HG03457 (cell line): ENCODE data around the gene LRRC27.

Source experiments
- ATAC-seq: cut with Tn5 transposase; IDR thresholded peaks from one replicate; pipeline ENCODE4 v1.9.1; 2021; ENCODE audit warnings: moderate number of reproducible peaks; ENCODE audit not compliant: unreplicated experiment

The LRRC27 gene

DNA sequence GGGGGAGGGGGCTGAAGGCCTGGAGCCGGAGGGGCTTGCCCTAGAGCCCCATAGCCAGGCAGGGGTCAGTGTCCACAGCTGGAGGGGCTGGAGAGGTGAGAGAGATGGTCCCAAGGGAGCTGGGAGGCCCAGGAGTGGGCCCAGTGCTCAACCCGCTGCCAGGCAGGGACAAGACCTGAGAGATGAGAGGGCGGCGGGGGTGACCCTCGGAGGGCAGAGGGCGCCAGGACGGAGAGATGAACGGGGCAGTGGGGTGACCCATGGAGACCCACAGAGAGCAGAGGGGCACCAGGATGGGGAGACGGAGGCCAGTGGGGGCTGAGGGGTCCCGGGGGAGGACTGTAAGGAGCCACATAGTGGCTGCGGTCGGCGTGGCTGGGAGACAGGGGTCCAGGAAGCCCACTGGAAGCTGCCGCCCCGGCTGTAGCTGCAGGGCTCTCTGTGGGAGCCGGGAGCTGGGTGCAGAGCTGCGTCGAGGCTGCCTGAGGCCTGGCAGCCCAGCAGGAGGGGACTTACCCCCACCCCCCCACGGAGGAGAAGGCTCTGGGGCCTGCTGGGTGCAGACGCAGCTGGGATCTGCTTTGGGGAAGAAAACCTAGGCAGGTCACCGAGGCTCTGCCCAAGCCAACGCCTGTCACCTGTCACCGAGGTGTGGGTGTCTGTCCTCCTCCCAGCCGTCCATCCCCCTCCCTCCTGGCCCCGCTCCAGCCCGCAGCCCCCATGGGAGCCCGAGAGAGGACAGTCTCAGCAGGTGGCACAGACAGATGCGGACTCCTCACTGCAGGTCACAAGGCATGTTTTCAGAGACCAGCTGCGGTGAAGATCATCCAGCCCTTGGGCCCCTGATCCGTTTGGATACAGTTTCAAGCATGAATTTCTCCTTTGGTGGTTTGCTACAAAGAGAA is 90.1 kb downstream of the LRRC27 start:
- peak; percentile 41 for ATAC-seq

DNA sequence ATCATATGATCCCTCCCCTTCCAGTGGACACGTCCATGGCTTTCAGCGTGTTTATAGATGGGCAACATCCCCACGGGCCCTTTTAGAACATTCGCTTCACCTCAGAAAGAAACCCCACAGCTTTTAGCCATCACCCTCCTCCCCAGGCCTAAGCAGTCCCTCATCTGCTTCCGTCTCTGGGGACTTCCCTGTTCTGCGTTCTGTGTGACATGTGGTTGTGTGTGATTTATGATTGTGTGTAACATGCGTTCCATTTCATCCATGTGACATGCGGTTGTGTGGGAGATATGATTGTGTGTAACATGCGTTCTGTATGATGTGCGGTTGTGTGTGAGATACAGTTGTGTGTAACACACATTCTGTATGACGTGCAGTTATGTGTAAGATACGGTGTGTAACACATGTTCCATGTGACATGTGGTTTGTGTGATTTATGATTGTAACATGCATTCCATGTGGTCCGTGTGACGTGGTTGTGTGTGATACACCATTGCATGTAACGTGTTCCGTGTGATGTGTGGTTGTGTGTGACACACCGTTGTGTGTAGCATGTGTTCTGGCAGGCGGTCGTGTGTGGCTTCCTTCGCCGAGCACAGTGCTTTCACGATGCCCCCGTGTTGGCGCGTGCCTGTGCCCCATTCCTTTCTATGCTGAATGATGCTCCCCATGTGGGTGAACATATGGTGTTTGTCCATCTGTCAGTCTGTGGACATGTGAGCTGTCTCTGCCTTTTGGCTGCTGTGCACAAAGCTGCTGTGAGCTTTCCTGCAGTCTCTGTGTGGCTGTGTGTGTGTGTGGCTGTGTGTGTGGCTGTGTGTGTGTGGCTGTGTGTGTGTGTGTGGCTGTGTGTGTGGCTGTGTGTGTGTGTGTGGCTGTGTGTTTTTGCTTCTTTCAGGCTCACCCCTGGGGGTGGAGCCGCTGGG is 91.2 kb downstream of the LRRC27 start:
- ATAC-seq: no peak

DNA sequence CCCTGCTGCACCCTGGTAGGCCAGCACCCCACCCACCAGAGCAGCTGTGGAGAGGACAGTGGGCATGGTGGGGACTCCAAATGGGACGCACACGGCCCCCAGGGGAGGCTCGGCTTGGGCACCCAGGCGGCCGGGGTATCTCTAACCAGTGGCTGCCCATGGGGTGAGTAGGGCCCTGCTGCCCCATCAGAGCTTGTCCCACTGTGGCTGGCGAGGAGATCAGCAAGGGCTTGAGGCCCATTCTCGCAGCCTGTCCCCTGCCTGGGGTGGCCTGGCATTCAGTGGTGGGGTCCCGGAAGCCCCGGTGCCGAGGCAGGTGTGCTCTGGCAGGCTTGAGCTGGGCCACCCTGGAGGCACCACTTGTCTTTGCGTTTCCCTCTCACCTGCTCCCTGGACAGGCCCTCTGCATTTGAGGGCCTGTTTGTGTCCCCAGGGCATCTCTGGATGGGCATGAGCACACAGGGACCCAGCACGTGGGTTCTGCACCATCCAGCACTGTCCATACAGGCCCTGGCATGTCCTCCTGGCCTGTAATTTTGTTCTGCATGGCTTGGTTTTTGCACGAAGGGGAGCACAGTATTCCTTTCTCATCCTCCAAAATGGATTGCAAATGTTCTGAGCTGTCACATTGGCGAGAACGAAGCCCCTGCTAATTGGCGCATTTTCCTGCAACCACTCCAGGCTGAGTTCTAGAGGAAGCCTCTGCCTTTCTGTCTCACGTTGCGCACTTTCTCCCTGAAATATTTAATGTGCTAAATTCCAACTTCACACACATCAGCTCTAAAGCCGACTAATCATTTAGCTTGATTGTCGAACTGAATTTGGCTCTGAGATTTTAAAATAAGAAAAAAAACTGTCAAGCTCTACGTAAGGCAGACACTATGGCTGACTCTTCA is 92.2 kb downstream of the LRRC27 start:
- no peak for ATAC-seq

GRCh38 chr10:132425029-132425756 is 93.2 kb downstream of the LRRC27 start:
- no peak for ATAC-seq

DNA sequence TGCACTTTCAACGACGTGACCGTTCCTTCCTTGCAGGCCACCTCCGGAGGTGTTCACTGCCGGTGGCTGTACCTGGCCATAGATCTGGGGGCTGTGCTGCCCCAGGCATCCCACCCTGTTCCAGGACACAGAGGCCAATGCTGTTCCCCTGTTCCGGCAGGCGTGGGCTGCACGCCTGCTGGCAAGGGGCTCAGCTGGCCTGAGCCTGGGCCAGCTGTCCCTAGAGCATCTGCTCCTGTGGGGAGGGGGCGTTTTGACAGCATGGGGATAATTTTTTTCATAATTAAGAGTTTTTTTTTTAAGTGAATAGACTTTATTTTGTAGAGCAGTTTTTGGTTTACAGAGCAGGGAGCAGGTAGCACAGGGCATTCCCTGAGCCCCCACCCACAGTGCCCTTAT is 93.8 kb downstream of the LRRC27 start:
- ATAC-seq: no peak

DNA sequence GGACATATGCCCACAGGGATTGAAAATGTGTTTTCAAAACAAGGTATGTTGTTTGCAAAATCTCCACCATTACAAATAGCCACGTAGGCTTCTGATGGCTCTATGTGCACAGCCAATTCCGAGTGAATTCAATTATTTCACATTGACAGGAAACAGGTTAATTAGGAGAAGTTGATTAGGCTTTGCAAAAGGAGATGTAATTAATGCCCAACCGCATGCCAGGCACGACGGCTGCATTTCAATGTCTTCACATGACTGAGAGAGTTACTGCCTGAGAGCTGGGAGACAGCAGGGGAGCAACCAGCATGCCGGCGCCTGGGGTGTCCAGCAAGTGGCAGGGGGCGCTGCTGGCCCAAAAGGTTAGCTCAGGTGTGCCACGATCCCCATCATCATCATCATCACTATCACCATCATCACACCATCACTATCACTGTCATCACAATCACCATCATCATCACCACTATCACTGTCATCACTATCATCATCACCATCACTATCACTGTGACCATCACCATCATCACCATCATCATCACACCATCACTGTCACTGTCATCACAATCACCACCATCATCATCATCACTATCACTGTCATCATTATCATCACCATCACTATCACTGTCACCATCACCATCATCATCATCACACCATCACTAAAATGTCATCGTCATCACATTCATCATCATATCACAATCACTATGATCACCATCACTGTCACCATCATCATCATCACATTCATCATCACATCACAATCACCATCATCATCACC is 95.2 kb downstream of the LRRC27 start:
- no peak for ATAC-seq

DNA sequence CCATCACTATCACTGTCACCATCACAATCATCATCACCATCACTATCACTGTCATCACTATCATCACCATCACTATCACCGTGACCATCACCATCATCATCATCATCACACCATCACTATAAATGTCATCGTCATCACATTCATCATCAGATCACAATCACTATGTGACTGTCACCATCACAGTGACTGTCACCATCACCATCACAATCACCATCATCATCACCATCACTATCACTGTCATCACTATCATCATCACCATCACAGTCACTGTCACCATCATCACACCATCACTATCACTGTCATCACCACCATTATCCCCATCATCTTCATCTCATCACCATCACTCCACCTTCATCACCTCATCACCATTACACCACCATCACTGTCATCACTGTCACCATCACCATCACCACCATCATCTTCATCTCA is 96.0 kb downstream of the LRRC27 start:
- ATAC-seq: no peak

- no peak for ATAC-seq
Observed at GRCh38 chr10:132428486-132428995, 96.5 kb downstream of the LRRC27 start.
